GM23338 (cell line): ENCODE measurements around the gene GNMT. TPM values are rescaled to one million over a fixed set of nuclear protein-coding genes. Genes with fewer than 3 reads are reported as not detected.

ENCODE experiments used
- ATAC-seq: fragments of 200-7000 bp; cut with Tn5 transposase; 3 replicates; pipeline ENCODE4 v1.9.1; 2020
- DNase-seq: peaks from one replicate; pipeline ENCODE4 v3.0.0-alpha.2; 2015; ENCODE audit warnings: low spot score
- H2AFZ ChIP-seq: fragments of 200-600 bp; sonication (generic); 2 replicates; pipeline ENCODE4 v1.8.0; 2016; ENCODE audit warnings: antibody characterized with exemption, mild to moderate bottlenecking, moderate library complexity
- H3F3A ChIP-seq: fragments of 200-600 bp; sonication (generic); replicated peaks from 2 replicates; pipeline ENCODE4 v1.8.0; 2017; ENCODE audit warnings: antibody characterized with exemption, mixed run types, low read depth
- H3K27ac ChIP-seq: fragments of 200-600 bp; sonication (generic); 2 replicates; pipeline ENCODE4 v1.6.1; 2016; ENCODE audit warnings: low read depth
- H3K27me3 ChIP-seq: fragments of 200-600 bp; sonication (generic); 2 replicates; pipeline ENCODE4 v1.8.0; 2016; ENCODE audit warnings: mild to moderate bottlenecking, mixed run types, moderate library complexity; ENCODE audit not compliant: insufficient read depth
- H3K36me3 ChIP-seq: fragments of 200-600 bp; sonication (generic); 2 replicates; pipeline ENCODE4 v1.8.0; 2016; ENCODE audit warnings: mild to moderate bottlenecking; ENCODE audit not compliant: insufficient read depth
- H3K4me1 ChIP-seq: fragments of 200-600 bp; sonication (generic); 2 replicates; pipeline ENCODE4 v1.8.0; 2016; ENCODE audit warnings: mild to moderate bottlenecking, moderate library complexity; ENCODE audit not compliant: insufficient read depth
- H3K4me2 ChIP-seq: fragments of 200-600 bp; sonication (generic); 2 replicates; pipeline ENCODE4 v1.7.1; 2017; ENCODE audit warnings: mixed run types
- H3K4me3 ChIP-seq: fragments of 200-600 bp; sonication (generic); 2 replicates; pipeline ENCODE4 v1.6.1; 2016; ENCODE audit warnings: mixed run types
- H3K79me2 ChIP-seq: fragments of 200-600 bp; sonication (generic); replicated peaks from 2 replicates; pipeline ENCODE4 v1.8.0; 2017; ENCODE audit warnings: mild to moderate bottlenecking; ENCODE audit not compliant: insufficient read depth
- H3K9me2 ChIP-seq: fragments of 200-600 bp; sonication (generic); 2 replicates; pipeline ENCODE4 v1.8.0; 2017; ENCODE audit not compliant: insufficient read depth
- H4K20me1 ChIP-seq: fragments of 200-600 bp; sonication (generic); replicated peaks from 2 replicates; pipeline ENCODE4 v1.8.0; 2017; ENCODE audit warnings: mild to moderate bottlenecking; ENCODE audit not compliant: insufficient read depth
- H3K27ac Mint-ChIP-seq: 2 replicates; pipeline ENCODE4 v1.8.0; 2020; ENCODE audit warnings: inconsistent platforms, mild to moderate bottlenecking, moderate library complexity, mixed read lengths
- H3K27me3 Mint-ChIP-seq: 3 replicates; pipeline ENCODE4 v1.8.0; 2022; ENCODE audit warnings: low read depth, mild to moderate bottlenecking, moderate library complexity, mixed read lengths, inconsistent platforms; ENCODE audit not compliant: insufficient read depth, poor library complexity
- H3K36me3 Mint-ChIP-seq: 3 replicates; pipeline ENCODE4 v1.8.0; 2021; ENCODE audit warnings: low read depth, mild to moderate bottlenecking, inconsistent platforms, moderate library complexity, mixed read lengths
- H3K4me1 Mint-ChIP-seq: 3 replicates; pipeline ENCODE4 v1.8.0; 2020; ENCODE audit warnings: mild to moderate bottlenecking, inconsistent platforms, mixed read lengths
- H3K4me3 Mint-ChIP-seq: 3 replicates; pipeline ENCODE4 v1.8.0; 2021; ENCODE audit warnings: moderate library complexity, mild to moderate bottlenecking, inconsistent platforms, mixed read lengths
- H3K9me3 Mint-ChIP-seq: 3 replicates; pipeline ENCODE4 v1.8.0; 2020; ENCODE audit warnings: moderate library complexity, mild to moderate bottlenecking, inconsistent platforms, mixed read lengths
- CREB1 ChIP-seq: fragments of 250-450 bp; sonication (Bioruptor Pico); IDR thresholded peaks from 2 replicates; pipeline ENCODE4 v1.5.0; 2020; ENCODE audit warnings: low read depth, mild to moderate bottlenecking, moderate library complexity
- EZH2 ChIP-seq: fragments of 200-600 bp; sonication (generic); IDR thresholded peaks from one replicate; pipeline ENCODE4 v1.8.0; 2017; ENCODE audit warnings: antibody characterized with exemption, mild to moderate bottlenecking, low read depth; ENCODE audit not compliant: unreplicated experiment
- EZH2phosphoT487 ChIP-seq: fragments of 200-600 bp; sonication (generic); IDR thresholded peaks from one replicate; pipeline ENCODE4 v1.8.1; 2018; ENCODE audit warnings: antibody characterized with exemption; ENCODE audit not compliant: unreplicated experiment
- JUNB ChIP-seq: IDR thresholded peaks from one replicate; pipeline ENCODE4 v1.6.1; 2016; ENCODE audit warnings: antibody characterized with exemption; ENCODE audit not compliant: unreplicated experiment
- POLR2AphosphoS5 ChIP-seq: IDR thresholded peaks from 2 replicates; pipeline ENCODE4 v1.6.1; 2016; ENCODE audit warnings: antibody characterized with exemption, low read depth
- polyA plus RNA-seq: library from polyadenylated mRNA; unstranded; fragments of >200 nt; fragmentation: Nextera tagmentation; extraction: Ambion mirVana; gene quantifications from 2 replicates; pipeline ENCODE4 v1.2.1, GENCODE V29; 2016
- total RNA-seq: library from RNA; depleted of rRNA; stranded (reverse); fragments of >200 nt; shearing (Covaris generic); gene quantifications from 2 replicates; pipeline ENCODE4 v1.2.3, GENCODE V29; 2014
- TF ChIP-seq, protein P1 (sequence below): fragments of 250-450 bp; sonication (Bioruptor Pico); IDR thresholded peaks from 2 replicates; pipeline ENCODE4 v1.5.0; 2020; ENCODE audit warnings: mild to moderate bottlenecking, moderate library complexity
- TF ChIP-seq, protein P2 (sequence below): IDR thresholded peaks from 2 replicates; pipeline ENCODE4 v1.6.1; 2016; ENCODE audit warnings: antibody characterized with exemption
- TF ChIP-seq, protein P3 (sequence below), 2 experiments: fragments of 200-600 bp in 1 of 2; sonication (generic) in 1 of 2; conservative IDR thresholded peaks; 2 replicates each; pipeline versions ENCODE4 v1.5.1 to v1.6.1; 2016 to 2017; ENCODE audit warnings: antibody characterized with exemption in 2 of 2, low read depth in 2 of 2, mild to moderate bottlenecking in 2 of 2, moderate library complexity in 1 of 2
- TF ChIP-seq, protein P4 (sequence below): IDR thresholded peaks from one replicate; pipeline ENCODE4 v1.6.1; 2018; ENCODE audit warnings: antibody characterized with exemption; ENCODE audit not compliant: unreplicated experiment

Gene GNMT
- total and polyA plus RNA-seq, 2 experiments from 2014 or later = 0.52 TPM; not detected in 1

DNA sequence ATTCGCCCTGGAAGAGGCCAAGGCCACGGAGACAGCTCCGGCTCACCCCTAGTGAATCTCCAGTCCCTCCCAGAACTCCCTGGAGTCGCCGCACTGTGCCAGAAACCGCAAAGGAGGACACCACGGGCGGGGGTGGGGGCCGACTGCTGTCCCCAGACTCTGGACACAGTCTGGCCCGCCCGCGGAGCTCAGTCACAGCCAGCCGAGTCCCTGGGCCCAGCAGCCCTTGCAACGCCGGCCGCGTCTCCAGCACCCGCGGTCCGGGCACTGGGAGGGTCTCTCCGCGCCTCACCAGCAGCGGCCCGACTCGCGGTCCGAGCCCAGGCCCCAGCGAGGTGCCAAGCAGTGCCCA is 17.9 kb downstream of the GNMT start (continued):
- TF ChIP-seq, protein P1, sequence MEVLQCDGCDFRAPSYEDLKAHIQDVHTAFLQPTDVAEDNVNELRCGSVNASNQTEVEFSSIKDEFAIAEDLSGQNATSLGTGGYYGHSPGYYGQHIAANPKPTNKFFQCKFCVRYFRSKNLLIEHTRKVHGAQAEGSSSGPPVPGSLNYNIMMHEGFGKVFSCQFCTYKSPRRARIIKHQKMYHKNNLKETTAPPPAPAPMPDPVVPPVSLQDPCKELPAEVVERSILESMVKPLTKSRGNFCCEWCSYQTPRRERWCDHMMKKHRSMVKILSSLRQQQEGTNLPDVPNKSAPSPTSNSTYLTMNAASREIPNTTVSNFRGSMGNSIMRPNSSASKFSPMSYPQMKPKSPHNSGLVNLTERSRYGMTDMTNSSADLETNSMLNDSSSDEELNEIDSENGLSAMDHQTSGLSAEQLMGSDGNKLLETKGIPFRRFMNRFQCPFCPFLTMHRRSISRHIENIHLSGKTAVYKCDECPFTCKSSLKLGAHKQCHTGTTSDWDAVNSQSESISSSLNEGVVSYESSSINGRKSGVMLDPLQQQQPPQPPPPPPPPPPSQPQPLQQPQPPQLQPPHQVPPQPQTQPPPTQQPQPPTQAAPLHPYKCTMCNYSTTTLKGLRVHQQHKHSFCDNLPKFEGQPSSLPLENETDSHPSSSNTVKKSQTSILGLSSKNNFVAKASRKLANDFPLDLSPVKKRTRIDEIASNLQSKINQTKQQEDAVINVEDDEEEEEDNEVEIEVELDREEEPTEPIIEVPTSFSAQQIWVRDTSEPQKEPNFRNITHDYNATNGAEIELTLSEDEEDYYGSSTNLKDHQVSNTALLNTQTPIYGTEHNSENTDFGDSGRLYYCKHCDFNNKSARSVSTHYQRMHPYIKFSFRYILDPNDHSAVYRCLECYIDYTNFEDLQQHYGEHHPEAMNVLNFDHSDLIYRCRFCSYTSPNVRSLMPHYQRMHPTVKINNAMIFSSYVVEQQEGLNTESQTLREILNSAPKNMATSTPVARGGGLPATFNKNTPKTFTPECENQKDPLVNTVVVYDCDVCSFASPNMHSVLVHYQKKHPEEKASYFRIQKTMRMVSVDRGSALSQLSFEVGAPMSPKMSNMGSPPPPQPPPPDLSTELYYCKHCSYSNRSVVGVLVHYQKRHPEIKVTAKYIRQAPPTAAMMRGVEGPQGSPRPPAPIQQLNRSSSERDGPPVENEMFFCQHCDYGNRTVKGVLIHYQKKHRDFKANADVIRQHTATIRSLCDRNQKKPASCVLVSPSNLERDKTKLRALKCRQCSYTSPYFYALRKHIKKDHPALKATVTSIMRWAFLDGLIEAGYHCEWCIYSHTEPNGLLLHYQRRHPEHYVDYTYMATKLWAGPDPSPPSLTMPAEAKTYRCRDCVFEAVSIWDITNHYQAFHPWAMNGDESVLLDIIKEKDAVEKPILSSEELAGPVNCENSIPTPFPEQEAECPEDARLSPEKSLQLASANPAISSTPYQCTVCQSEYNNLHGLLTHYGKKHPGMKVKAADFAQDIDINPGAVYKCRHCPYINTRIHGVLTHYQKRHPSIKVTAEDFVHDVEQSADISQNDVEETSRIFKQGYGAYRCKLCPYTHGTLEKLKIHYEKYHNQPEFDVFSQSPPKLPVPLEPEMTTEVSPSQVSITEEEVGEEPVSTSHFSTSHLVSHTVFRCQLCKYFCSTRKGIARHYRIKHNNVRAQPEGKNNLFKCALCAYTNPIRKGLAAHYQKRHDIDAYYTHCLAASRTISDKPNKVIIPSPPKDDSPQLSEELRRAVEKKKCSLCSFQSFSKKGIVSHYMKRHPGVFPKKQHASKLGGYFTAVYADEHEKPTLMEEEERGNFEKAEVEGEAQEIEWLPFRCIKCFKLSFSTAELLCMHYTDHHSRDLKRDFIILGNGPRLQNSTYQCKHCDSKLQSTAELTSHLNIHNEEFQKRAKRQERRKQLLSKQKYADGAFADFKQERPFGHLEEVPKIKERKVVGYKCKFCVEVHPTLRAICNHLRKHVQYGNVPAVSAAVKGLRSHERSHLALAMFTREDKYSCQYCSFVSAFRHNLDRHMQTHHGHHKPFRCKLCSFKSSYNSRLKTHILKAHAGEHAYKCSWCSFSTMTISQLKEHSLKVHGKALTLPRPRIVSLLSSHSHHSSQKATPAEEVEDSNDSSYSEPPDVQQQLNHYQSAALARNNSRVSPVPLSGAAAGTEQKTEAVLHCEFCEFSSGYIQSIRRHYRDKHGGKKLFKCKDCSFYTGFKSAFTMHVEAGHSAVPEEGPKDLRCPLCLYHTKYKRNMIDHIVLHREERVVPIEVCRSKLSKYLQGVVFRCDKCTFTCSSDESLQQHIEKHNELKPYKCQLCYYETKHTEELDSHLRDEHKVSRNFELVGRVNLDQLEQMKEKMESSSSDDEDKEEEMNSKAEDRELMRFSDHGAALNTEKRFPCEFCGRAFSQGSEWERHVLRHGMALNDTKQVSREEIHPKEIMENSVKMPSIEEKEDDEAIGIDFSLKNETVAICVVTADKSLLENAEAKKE (CRISPR knock-in tag) = no peak
- TF ChIP-seq CREB1 (CRISPR knock-in tag) (no peak), JUNB (no peak), EZH2phosphoT487 (no peak), EZH2 (no peak)
- TF ChIP-seq, protein P2, sequence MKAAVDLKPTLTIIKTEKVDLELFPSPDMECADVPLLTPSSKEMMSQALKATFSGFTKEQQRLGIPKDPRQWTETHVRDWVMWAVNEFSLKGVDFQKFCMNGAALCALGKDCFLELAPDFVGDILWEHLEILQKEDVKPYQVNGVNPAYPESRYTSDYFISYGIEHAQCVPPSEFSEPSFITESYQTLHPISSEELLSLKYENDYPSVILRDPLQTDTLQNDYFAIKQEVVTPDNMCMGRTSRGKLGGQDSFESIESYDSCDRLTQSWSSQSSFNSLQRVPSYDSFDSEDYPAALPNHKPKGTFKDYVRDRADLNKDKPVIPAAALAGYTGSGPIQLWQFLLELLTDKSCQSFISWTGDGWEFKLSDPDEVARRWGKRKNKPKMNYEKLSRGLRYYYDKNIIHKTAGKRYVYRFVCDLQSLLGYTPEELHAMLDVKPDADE = no peak

DNA sequence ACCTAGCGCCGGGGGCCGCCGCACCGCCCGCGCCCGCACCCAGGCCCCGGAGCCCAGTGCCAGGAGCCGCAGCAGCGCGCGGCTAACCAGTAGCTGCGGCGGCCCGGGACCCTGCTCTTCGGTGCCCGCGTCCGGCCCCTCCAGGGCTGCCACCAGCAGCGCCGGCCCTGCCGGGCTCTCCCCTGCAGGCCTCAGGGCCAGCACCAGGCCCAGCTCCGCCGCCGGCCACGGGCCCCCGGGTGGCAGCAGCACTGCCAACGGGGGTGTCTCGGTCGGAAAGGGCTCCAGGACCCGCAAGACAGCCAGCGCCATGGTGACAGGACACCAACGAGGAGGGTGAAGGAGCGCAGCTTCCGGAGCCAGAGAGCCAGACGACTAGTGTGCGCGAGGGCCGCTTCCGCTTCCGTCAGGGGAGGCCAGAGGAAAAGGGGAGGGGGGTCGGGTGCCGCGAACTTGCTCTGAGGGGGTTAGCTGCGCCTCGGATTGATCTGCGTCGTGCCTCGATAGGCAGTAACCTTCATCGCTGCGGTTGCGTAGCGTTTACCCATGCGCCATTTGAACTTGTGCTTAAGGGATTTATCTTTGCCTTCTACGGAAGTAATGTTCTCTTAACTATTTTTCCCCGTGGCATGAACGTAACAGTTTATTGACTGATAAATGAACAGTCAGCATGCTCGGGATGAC is 18.4 kb downstream of the GNMT start, which contains the start of gene PEX6:
TSS of gene PEX6 (minus strand) at position 343 of the 684 bp plus-strand sequence. CDS start at position 312, 31 bp downstream.
- Histone ChIP-seq H3K36me3 (no peaks in the 10 kb centered on the region), H3K4me1 (peaks cover 12% of the 10 kb centered on the region), H3K79me2 (peaks cover 5% of the 10 kb centered on the region; the same call in 1 of the 2 replicates), H3K4me2 (peak within 1 kb of the TSS; percentile 75), H2AFZ (peak within 1 kb of the TSS; percentile 92), H3F3A (peaks cover 15% of the 10 kb centered on the region; the same call in 1 of the 2 replicates), H3K27me3 (no peaks in the 10 kb centered on the region), H3K4me3 (peak within 1 kb of the TSS; percentile 99), H3K9me2 (no peaks in the 10 kb centered on the region), H4K20me1 (no peaks in the 10 kb centered on the region; the same call in 1 of the 2 replicates), H3K27ac (peak within 1 kb of the TSS; percentile 84)
- no peaks in the 10 kb centered on the region for H3K9me3 Mint-ChIP-seq
- H3K27ac Mint-ChIP-seq = peak within 1 kb of the TSS; percentile 94
- peak within 1 kb of the TSS; percentile 83 for H3K4me3 Mint-ChIP-seq
- H3K4me1 Mint-ChIP-seq = peaks cover 15% of the 10 kb centered on the region
- 0 out of 3 replicates have a peak, but pooled peaks cover under 1% of the 10 kb centered on the region for H3K36me3 Mint-ChIP-seq
- peak; percentile 93 for ATAC-seq
- peak; percentile 99 for DNase-seq
- H3K27me3 Mint-ChIP-seq = peaks cover 8% of the 10 kb centered on the region
- TF ChIP-seq POLR2AphosphoS5 = peak; percentile 96
- TF ChIP-seq JUNB = no peak
- TF ChIP-seq, protein P2 = peak; percentile 85
- TF ChIP-seq CREB1 (CRISPR knock-in tag) = peak; percentile 66; the same call in 1 of the 2 replicates
- TF ChIP-seq, protein P3, sequence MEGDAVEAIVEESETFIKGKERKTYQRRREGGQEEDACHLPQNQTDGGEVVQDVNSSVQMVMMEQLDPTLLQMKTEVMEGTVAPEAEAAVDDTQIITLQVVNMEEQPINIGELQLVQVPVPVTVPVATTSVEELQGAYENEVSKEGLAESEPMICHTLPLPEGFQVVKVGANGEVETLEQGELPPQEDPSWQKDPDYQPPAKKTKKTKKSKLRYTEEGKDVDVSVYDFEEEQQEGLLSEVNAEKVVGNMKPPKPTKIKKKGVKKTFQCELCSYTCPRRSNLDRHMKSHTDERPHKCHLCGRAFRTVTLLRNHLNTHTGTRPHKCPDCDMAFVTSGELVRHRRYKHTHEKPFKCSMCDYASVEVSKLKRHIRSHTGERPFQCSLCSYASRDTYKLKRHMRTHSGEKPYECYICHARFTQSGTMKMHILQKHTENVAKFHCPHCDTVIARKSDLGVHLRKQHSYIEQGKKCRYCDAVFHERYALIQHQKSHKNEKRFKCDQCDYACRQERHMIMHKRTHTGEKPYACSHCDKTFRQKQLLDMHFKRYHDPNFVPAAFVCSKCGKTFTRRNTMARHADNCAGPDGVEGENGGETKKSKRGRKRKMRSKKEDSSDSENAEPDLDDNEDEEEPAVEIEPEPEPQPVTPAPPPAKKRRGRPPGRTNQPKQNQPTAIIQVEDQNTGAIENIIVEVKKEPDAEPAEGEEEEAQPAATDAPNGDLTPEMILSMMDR (conservative IDR thresholded peaks at IDR 0.05; ENCODE audit: low read depth in 2 of 2) = no peak
- TF ChIP-seq, protein P4, sequence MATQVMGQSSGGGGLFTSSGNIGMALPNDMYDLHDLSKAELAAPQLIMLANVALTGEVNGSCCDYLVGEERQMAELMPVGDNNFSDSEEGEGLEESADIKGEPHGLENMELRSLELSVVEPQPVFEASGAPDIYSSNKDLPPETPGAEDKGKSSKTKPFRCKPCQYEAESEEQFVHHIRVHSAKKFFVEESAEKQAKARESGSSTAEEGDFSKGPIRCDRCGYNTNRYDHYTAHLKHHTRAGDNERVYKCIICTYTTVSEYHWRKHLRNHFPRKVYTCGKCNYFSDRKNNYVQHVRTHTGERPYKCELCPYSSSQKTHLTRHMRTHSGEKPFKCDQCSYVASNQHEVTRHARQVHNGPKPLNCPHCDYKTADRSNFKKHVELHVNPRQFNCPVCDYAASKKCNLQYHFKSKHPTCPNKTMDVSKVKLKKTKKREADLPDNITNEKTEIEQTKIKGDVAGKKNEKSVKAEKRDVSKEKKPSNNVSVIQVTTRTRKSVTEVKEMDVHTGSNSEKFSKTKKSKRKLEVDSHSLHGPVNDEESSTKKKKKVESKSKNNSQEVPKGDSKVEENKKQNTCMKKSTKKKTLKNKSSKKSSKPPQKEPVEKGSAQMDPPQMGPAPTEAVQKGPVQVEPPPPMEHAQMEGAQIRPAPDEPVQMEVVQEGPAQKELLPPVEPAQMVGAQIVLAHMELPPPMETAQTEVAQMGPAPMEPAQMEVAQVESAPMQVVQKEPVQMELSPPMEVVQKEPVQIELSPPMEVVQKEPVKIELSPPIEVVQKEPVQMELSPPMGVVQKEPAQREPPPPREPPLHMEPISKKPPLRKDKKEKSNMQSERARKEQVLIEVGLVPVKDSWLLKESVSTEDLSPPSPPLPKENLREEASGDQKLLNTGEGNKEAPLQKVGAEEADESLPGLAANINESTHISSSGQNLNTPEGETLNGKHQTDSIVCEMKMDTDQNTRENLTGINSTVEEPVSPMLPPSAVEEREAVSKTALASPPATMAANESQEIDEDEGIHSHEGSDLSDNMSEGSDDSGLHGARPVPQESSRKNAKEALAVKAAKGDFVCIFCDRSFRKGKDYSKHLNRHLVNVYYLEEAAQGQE = no peak
